ENCODE results near the gene CDKN2B-AS1.

Gene CDKN2B-AS1

DNA sequence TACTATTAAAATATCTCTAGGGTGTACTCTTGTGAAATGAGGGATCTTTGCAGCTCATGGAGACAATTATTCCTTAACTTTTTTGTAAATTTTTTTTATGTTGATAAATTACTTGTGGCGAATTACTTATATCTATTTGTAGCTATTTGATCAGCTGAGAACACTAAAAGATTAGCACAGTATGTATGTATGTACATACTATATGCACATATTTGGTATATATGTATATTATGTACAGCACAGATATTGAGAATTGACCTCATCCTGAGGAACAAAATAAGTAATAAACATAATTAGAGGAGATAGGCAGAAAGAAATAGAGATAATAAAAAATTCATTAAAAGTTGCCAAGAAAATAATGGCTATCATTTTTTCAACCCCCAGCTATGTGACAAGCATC is 12.2 kb upstream of the CDKN2B-AS1 start:
- in situ Hi-C loops (cut with MboI; ENCODE audit: low sequenced_read_pairs): no loop called here

DNA sequence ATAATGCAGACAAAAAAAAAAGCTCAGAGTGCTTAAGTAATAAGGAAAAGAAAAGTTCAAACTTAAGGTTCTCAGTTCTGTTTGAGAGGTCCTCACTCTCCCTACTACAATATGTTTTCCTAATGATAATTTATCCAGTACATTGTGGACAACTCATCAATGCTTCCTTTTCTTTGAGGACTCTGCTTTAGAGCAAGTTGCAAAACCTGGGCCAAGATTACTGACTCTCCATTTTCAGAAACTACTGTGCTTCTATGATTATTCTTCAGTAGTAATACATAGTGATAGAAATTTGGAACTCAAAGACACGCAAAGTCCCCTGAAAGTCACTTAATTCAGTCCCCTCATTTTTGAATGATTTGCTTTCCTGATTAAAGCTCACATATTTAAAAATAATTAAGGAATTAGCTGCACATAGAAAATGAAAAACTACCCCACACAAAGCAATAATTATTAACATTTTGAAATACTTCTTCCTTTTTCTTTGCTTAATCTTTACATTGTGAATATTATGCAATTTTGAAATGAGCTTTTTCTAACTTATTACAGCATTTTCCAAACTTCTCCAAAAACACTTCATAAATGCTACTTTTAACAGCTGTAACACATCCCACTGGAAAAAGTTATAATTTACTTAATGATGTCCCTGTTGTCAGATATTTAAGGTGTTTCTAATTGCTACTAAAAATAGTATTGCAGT is 11.6 kb upstream of the CDKN2B-AS1 start:
- in situ Hi-C loops (cut with MboI; ENCODE audit: low sequenced_read_pairs): no loop called here

DNA sequence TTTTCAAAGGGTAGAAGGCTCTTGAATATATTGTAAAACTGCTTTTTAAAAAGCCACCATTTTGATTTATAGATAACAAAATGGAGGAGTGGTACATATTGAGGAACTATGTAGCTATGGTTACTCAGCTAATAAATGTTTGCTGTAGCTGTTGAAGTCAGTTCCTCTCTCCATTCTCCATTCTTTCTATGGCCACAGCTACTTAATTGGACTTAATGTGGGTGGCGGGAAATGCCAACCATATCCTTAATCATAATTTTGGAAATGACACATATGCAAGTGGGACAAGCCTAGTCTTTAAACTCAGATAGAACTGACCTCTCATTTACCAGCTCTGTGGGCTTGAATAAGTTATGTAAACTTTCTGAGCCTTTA is 11.0 kb upstream of the CDKN2B-AS1 start:
- in situ Hi-C loops (cut with MboI; ENCODE audit: low sequenced_read_pairs): no loop called here

DNA sequence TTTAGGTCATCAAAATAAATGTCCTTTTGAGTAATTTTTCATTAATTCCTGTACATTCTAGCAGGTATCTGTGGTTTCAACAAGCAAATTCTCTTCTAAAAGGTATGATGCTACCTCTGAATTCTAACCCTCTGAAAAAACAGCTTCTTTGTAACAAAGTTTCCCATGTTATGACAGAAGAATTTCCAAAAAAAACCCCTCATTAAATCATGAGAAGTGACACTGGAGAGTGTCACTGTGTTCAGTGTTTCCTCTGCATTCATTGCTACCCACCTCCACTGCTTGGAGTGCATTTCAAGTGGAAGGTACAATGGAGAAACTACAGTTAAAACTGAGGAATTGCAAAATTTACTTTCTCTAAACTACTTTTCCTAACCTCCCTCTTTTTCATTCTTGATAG is 10.5 kb upstream of the CDKN2B-AS1 start:
- in situ Hi-C loops (cut with MboI; ENCODE audit: low sequenced_read_pairs): no loop called here

DNA sequence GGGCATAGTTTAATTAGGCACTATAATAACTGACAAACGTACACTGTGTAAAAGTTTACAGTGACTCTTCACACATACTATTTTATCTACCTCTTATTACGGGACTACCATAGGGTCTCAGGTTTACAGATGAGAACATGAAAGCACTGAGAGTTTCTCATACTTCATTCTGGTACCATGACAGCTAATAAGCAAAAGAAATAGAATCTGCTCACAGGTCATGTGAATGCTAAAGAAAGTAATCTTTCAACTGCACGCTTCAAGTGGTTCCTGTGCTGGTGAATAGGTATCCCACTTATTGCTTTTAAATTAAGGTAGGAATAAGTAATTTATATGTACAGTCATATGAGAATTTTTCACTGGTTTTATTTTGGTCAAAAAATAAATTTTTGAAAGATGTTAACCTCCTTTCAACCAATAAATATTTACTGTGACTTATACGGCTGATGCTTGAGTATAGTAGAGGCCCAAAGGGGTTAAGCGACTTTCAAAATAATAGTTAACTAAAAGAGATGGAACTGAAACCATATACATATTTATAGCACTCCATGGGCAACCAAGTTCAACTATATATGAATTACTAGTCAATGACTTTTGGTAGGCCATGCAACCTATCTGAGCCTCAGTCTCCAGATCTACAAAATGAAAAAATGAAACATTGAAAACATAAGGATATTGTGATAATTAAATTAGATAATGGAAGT is 8.5 kb upstream of the CDKN2B-AS1 start:
- in situ Hi-C loops (cut with MboI; ENCODE audit: low sequenced_read_pairs): no loop called here

DNA sequence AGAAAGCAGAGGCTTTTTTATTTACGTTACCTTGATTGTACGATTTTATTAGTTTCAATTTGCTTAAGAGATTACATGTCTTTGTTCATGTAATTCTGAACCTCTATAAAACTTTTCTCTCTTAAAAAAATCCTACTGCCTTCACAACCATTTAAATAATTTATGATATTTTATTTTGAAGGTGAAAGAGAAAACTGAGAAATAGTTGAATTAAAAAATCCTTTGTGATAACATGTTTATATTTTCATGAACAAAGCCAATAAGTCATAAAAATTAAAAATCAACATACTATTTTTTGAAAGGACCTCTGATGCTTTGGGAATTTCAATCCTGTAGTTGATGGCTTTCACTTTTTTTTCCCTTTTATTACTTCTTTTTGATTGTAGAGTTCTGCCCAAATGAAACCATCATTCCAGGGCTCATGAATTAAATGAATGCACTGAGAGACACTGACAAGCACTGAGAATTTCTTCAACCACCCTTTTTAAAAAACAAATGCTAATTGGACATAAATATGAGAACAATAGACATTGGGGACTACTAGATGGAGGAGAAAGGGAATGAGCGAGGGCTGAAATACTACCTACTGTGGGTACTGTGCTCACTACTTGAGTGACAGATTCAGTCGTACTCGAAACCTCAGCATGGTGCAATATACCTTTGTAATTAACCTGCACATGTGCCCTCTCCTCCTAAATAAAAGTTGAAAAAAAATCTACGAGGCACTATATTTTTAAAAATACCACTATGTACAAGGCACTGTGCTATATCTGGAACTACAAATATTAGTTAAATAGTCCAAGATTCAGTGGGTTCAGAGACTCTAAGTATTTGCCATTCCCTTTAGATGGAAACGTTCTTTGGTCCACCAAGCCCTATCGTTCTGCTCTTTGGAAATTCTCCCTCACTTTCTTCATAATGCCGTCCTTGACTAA is 6.3 kb upstream of the CDKN2B-AS1 start:
- in situ Hi-C loops (cut with MboI; ENCODE audit: low sequenced_read_pairs): no loop called here

DNA sequence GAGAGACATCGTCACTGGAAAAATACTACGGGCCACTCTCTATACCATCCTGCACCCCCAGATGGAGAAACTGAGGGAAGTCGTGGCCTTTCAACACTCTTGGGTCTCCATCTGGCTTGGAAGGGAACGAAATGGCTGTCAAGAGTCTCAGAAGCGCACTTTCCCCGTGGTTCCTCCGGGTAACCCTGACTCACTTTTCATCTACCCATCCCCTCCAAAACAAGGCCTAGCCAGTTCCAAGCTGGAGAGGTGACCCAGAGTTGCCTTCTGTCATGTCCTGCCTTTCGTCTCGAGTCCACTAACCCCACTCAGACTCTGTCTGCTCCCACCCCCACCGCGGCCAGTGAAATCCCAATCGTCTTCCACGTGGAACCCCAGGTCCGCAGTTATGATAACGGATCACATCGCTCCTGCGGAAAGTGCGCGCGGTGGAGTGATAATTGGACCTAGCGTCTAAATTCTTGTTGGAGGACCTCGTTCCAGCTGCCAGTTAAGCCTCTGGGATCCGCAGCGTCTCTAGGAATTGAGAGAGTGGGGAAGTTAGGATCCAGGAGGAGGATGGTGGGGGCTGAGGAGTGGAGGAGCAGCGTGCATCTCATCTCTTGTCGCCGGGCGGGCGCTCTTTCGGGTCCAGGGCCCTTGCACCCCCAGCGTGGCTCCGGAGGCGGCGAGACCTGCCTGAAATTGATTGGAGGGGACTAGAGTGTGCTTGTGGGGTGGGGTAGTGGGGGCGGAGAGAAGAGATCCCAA is 5.0 kb upstream of the CDKN2B-AS1 start:
- in situ Hi-C loops (cut with MboI; ENCODE audit: low sequenced_read_pairs): no loop called here

DNA sequence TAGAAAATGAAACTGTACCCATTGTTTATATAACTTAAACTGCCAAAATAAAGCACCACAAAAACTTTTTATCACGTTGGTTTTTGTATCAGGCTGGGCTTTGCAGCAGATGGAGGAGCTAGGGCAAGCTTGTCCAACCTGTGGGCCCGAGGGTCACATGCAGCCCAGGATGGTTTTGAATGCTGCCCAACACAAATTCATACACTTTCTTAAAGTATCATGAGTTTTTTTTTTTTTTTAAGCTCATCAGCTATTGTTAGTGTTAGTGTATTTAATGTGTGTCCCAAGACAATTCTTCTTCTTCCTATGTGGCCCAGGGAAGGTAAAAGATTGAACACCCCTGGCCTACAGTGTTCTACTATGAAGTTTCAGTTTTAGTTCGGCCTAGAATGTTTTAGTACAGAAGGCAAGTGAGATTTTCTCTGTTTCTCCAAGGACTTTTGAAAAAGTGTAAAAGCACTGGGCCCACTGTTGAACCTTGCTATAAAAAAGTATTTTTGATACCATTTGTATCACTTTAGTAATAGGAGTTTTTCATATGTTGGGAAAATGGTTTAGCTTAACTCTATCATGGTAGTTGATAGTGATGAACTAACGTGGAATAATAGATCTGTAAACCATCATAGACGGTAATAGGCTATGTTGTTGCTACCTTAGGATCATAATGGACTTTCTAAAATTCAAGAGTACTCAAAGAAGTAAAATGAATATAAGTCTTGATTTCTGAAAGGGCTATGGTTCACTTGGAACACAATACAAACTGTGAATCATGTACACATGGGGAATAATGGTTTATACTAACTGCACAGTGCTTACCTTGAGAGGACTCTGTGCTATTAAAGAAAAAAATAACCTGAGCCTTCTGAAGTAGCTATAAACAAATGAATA is 3.3 kb upstream of the CDKN2B-AS1 start:
- in situ Hi-C loops (cut with MboI; ENCODE audit: low sequenced_read_pairs): no loop called here

DNA sequence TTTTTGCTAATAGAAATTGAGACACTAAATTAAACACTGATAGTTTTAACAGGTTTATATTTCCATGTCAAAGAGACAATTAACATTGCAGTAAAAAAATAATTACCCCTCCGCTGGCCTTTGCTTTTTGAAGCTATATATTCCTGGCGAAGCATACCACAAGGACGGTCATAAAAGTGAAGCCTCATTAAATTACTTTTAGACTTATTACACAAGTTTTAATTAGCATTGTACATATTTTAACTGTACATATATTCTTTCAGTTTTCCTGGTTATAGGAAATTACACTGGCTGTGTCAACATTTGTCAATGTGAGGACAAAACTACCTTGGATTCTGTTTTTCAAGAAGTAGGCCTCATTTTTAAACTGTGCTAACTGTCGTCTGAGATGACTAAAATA is 1.6 kb upstream of the CDKN2B-AS1 start:
- in situ Hi-C loops (cut with MboI; ENCODE audit: low sequenced_read_pairs): no loop called here

DNA sequence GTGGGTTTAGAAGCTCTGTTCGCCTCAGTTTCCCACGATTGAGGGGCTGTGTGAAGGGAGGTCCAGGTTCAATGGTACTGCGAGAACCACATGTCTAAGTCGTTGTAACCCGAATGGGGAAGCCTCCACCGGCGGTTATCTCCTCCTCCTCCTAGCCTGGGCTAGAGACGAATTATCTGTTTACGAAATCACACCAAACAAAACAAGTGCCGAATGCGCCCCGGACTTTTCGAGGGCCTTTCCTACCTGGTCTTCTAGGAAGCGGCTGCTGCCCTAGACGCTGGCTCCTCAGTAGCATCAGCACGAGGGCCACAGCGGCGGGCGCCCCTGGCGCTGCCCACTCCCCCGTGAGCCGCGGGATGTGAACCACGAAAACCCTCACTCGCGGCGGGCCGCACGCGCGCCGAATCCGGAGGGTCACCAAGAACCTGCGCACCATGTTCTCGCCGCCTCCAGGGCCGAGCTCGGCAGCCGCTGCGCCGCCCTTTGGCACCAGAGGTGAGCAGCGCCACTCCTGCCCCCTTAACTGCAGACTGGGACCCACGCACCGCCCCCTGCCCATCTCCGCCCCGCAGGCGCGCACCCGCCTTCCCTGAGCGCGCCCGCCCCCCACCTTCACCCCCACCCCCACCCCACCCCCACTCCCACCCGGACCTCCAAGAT is 567 bp upstream of the CDKN2B-AS1 start, which contains the start of gene CDKN2A:
CDKN2A (minus strand) TSS at position 500 of the 663 bp plus-strand sequence.
- in situ Hi-C loops (cut with MboI; ENCODE audit: low sequenced_read_pairs): no loop called here

DNA sequence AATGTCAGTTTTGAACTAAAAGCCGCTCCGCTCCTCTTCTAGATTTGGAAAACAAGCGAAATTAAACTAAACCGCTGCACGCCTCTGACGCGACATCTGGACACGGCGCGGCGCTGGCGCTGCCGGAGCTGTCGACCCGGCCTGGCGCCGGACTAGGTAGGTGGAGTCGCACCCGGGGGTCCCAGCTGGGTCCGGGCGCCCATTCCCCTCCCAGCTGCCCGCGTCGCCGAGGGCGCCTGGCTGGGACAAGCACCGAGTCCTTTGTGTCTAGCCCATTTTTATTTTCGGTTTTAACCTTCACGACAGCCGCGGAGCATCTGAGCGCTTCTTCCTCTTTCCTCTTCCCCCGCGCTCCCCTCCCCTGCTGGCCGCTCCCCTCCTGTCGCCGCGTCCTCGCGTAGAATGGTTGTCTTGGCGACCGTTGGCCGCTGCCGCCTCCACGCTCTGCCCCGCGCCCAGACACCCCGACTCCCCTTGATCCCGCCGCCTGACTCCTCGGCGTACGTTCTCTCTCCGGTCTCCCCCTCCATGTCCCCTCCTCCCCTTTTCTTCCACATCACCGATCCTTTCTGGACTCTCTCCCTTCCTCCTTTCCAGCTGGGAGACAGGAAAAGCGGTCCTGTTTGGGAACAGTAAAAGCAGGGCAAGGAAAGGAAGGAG is 545 bp downstream of the CDKN2B-AS1 start:
- in situ Hi-C loops (cut with MboI; ENCODE audit: low sequenced_read_pairs): no loop called here

DNA sequence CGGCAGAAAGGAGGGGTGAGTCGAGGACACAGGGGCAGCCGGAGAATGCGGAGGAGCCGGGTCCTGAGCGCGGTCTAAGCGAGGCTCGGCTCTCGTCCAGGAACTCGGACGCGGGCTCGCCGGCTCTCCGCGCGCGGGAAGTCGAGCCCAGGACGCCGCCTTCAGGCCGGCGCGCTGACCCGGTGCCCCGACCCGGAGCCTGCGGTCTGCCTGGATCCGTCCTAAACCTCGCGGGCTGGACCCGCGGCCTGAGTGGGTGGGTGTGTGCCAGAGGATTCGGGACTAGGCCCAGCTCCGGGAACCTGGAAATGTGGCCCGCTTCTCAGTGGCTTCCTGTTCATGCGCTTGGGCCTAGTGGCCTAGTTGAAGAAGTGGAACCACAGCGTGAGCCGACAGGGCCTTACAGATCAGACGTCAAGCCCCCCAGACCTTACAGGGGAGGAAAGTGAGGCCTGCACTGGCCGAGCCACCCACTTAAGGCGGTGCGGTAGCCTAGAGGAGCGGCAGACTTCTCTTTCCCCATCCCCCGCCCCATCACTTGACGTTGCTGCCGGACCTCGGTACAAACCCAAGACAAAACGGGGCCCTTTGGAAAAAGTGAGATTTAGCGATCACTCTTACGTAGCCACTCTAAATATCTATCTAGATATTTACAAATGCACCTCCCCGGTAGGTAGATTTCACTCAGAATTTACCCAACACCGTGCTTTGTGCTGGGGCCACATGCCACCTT is 1.2 kb downstream of the CDKN2B-AS1 start:
- in situ Hi-C loops (cut with MboI; ENCODE audit: low sequenced_read_pairs): no loop called here

DNA sequence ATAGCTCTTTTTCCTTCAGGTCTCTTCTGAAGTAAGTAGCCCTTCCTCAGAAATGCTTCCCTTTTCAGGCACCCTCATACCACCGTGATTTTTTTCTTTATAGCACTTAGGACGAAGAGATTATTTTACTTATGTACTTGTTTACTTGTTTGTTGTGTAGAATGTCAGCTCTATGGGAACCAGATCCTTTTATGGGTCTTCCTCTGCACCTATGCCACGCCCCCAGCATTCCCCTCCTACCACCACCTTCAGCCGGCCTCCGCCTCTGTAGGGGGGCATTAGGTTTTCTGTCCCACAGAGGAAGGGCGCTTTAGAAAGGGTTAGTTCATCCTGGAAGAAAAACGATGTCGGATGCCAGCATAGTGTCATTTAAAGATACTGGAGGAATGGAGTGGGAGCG is 1.8 kb downstream of the CDKN2B-AS1 start:
- in situ Hi-C loops (cut with MboI; ENCODE audit: low sequenced_read_pairs): no loop called here

DNA sequence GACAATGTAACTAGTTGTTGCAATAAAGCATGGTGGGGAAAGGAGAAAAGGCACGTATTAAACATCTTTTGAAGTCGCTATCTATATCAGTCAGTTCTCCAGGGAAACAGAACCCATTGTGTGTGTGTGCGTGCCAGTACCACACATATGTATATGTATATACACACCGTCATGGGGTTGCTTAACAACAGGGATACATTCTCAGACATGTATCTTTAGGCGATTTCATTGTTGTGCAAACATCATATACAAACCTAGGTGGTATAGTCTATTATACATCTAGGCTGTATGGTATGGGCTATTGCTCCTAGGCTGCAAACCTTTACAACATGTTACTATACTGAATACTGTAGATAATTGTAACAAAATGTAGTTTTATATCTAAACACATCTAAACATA is 2.3 kb downstream of the CDKN2B-AS1 start:
- in situ Hi-C loops (cut with MboI; ENCODE audit: low sequenced_read_pairs): no loop called here

DNA sequence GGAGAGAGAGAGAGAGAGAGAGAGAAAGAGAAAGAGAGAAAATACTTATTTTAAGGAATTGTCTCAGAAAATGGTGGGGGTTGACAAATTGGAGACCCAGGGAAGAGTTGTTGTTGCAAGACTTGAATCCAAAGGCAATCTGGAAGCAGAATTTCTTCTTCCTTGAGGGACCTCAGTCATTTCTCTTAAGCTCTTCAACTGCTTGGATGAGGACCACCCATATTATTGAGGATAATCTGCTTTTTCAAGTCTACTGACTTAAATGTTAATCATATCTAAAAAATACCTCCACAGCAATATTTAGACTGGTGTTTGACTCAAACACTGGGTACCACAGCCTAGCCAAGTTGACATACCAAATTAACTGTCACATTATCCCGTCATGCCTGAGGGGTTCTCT is 2.9 kb downstream of the CDKN2B-AS1 start:
- in situ Hi-C loops (cut with MboI; ENCODE audit: low sequenced_read_pairs): no loop called here

DNA sequence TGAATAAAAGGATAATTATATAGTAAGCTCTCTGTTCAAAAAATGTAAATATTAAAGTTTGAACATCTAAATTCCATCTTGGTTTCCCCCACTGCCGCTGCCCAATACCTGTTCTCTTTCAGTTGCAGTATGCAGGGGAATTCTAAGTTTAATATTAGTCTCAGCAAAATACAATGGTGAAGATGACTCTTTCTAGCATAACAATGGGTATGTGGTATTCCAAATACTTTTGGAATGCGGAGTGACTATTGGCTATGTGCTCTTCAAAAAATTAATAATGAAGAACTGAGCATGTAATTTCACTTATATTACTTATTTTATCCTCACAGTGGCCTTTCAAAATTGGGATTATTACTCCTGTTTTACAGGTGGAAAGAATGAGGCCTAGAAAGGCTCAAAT is 3.4 kb downstream of the CDKN2B-AS1 start:
- in situ Hi-C loops (cut with MboI; ENCODE audit: low sequenced_read_pairs): no loop called here

DNA sequence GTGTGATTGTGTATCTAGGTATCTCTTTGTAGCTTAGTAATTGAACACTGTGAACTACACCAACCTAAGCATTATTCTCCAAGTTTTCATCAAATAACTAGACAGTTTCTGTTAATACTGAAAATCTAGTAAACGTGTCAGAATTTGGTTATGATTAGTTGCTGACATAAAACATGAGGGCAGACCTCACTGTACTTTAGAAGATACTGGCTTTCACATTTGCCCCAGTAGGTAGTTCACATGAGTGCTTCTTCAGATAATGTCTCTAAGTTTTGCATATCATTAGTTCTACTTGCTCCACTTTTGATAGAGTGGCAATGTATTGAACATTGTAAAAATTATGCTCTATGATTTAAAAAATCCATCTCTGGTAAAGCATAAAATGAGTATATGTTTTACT is 7.4 kb downstream of the CDKN2B-AS1 start:
- in situ Hi-C loops (cut with MboI; ENCODE audit: low sequenced_read_pairs): no loop called here

DNA sequence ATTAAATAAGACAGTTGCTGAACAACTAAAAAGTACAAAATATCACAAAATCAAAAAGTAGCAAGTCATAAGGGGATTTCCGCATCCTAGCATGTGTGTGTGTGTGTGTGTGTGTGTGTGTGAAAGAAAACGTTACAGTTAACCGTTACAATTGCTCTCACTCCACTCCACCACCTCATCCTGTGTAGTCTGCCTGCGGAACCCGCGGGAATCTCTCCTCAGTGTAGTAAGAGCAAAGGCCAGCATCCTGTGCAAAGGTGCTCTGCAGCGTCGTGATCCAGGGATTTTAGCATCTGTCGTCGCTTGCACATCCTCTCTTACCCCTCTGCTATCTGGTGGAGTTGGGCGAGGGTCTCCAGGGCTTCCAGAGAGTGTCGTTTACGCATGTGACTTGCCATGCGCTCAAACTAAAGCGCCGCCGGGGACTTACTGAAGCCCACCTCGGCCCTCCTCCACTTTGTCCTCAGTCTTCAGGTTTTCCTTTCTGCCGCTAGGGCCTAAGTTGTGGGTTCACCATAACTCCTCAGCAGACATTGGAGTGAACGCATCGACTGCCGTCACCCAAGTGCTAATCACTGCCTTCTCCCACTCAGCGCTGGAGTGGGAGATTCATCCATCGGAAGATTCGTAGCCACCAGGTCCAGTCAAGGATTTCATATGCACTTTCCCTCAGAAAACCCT is 10.6 kb downstream of the CDKN2B-AS1 start:
- in situ Hi-C loops (cut with MboI; ENCODE audit: low sequenced_read_pairs): no loop called here
